ENCODE data around the gene NYAP2. TPM values are rescaled to one million over a fixed set of nuclear protein-coding genes. Genes with fewer than 3 reads are reported as not detected.

Gene NYAP2
- total RNA-seq, 1 donor from 2014 or later = not detected

- Histone ChIP-seq H3K4me3 (ENCODE audit: low read depth, low read length) (no peak overlapping the region), H3K27me3 (ENCODE audit: control insufficient read depth, insufficient read depth, low read length) (no peaks in the 10 kb centered on the region), H3K36me3 (ENCODE audit: control insufficient read depth, insufficient read depth, low read length) (no peaks in the 10 kb centered on the region)
- FAIRE-seq (no peak), DNase-seq (ENCODE audit: low read depth) (no peak)
- TF ChIP-seq, protein P1, sequence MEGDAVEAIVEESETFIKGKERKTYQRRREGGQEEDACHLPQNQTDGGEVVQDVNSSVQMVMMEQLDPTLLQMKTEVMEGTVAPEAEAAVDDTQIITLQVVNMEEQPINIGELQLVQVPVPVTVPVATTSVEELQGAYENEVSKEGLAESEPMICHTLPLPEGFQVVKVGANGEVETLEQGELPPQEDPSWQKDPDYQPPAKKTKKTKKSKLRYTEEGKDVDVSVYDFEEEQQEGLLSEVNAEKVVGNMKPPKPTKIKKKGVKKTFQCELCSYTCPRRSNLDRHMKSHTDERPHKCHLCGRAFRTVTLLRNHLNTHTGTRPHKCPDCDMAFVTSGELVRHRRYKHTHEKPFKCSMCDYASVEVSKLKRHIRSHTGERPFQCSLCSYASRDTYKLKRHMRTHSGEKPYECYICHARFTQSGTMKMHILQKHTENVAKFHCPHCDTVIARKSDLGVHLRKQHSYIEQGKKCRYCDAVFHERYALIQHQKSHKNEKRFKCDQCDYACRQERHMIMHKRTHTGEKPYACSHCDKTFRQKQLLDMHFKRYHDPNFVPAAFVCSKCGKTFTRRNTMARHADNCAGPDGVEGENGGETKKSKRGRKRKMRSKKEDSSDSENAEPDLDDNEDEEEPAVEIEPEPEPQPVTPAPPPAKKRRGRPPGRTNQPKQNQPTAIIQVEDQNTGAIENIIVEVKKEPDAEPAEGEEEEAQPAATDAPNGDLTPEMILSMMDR (IDR thresholded peaks at IDR 0.05; ENCODE audit: insufficient read depth, low read length, severe bottlenecking) = no peak
Observed at GRCh38 chr2:225378984-225379383, 20.5 kb upstream of the NYAP2 start.

GRCh38 chr2:225379856-225380255 is 19.7 kb upstream of the NYAP2 start:
- Histone ChIP-seq H3K27me3 (ENCODE audit: control insufficient read depth, insufficient read depth, low read length) (no peaks in the 10 kb centered on the region), H3K4me3 (ENCODE audit: low read depth, low read length) (no peak overlapping the region), H3K36me3 (ENCODE audit: control insufficient read depth, insufficient read depth, low read length) (no peaks in the 10 kb centered on the region)
- FAIRE-seq (no peak), DNase-seq (ENCODE audit: low read depth) (no peak)
- TF ChIP-seq, protein P1 (IDR thresholded peaks at IDR 0.05; ENCODE audit: insufficient read depth, low read length, severe bottlenecking) = no peak

- FAIRE-seq (no peak), DNase-seq (ENCODE audit: low read depth) (no peak)
- Histone ChIP-seq H3K36me3 (ENCODE audit: control insufficient read depth, insufficient read depth, low read length) (no peaks in the 10 kb centered on the region), H3K4me3 (ENCODE audit: low read depth, low read length) (no peak overlapping the region), H3K27me3 (ENCODE audit: control insufficient read depth, insufficient read depth, low read length) (no peaks in the 10 kb centered on the region)
- TF ChIP-seq, protein P1 (IDR thresholded peaks at IDR 0.05; ENCODE audit: insufficient read depth, low read length, severe bottlenecking) = no peak
Observed at GRCh38 chr2:225381609-225382008, 17.9 kb upstream of the NYAP2 start.

GRCh38 chr2:225398372-225398771 is 1.1 kb upstream of the NYAP2 start:
- DNase-seq (ENCODE audit: low read depth) (no peak), FAIRE-seq (no peak)
- TF ChIP-seq, protein P1 (IDR thresholded peaks at IDR 0.05; ENCODE audit: insufficient read depth, low read length, severe bottlenecking) = no peak
- Histone ChIP-seq H3K27me3 (ENCODE audit: control insufficient read depth, insufficient read depth, low read length) (no peaks in the 10 kb centered on the region), H3K4me3 (ENCODE audit: low read depth, low read length) (no peak overlapping the region), H3K36me3 (ENCODE audit: control insufficient read depth, insufficient read depth, low read length) (no peaks in the 10 kb centered on the region)

DNA sequence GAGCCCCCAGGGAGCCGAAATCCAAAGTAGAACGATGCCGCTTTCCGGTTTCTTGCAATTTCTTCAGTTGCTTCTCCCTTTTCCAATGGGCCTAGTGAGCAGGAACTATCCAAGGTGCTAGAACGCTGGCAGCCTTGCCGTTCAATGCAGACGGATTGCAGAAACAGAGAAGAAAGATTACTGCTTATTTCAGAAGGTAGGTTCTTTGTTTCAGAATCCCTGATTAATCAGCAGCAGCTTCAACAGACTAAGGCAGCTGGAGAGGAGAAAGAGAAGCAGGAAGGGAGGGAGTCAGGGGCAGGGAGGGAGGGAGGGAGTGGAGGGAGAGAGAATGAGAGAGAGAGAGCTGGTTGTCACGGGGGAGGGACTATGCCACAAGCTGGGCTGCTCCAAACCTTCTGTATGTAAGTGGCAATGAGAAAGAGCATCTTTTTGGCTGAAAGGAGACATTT is 576 bp downstream of the NYAP2 start:
- Histone ChIP-seq H3K4me3 (ENCODE audit: low read depth, low read length) (no peak overlapping the region), H3K27me3 (ENCODE audit: control insufficient read depth, insufficient read depth, low read length) (no peaks in the 10 kb centered on the region), H3K36me3 (ENCODE audit: control insufficient read depth, insufficient read depth, low read length) (no peaks in the 10 kb centered on the region)
- TF ChIP-seq, protein P1 (IDR thresholded peaks at IDR 0.05; ENCODE audit: insufficient read depth, low read length, severe bottlenecking) = no peak
- FAIRE-seq (no peak), DNase-seq (ENCODE audit: low read depth) (peak; percentile 29)

All from bronchial epithelial cell (primary cell).